Activated CD4-positive, alpha-beta T cell treated with anti-CD3 and anti-CD28 coated beads, Interleukin-2, Interleukin-4, amounts not matched to agents 100 ng/mL and 50 ng/mL, durations not matched to agents 16 hours and 8 hours (primary cell): ENCODE results near the gene SLMAP.
"Not testable (repeated sequence)": the region's sequence is repeated elsewhere in the genome, so short reads cannot be mapped to it uniquely, and the experiment has no call there.

ENCODE experiments used
- DNase-seq: peaks from one replicate; pipeline ENCODE4 v3.0.0-alpha.2; 2020; ENCODE audit warnings: low spot score

SLMAP gene

DNA sequence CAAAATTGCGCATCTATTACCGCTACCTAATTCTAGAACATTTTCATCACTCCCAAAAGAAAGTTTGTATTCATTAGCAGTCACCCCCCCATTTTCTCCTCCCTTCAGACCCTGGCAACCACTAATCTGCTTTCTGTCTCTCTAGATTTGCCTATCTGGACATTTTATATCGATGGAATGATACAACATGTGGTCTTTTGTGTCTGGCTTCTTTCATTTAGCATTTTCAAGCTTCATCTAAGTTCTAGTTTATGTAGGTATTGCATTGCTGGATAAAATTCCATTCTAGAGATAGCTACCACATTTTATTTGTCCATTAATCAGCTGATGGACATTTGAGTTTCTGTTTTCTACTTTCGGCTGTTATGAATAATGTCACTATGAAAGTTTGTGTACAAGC, 38.4 kb downstream of the SLMAP start:
- no peak for DNase-seq

DNA sequence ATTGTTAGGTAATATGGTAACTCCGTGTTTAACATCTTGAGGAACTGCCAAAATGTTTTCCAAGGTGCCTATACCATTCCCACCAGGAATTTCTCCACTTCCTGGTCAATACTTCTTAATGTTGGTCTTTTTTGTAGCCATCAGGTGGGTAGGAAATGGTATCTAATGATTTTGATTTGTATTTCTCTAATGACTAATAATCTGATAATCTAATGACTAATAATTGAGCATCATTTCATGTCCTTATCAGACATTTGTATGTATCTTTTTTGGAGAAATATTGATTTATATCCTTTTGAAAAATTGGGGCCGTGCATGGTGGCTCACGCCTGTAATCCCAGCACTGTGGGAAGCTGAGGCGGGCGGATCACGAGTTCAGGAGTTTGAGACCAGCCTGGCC, 38.8 kb downstream of the SLMAP start:
- no peak for DNase-seq

DNA sequence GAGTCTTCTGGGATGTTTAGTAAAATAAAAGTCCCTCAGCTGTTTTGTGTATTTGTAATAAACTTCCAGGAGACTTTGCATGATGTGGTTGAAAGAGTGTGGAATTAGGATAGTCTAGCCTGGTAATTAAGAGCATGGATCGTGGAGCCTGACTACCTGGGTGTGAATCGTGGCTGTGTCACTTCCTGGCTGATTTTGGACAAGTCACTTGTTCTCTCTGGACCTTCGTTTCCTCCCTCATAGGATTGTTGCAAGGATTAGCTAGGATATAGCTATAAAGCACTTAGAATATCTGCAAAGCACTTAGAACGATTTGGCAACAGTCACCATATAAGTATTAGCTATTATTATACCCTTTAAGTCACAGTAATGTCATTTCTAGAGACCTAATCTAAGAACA, 40.2 kb downstream of the SLMAP start:
- DNase-seq = no peak

DNA sequence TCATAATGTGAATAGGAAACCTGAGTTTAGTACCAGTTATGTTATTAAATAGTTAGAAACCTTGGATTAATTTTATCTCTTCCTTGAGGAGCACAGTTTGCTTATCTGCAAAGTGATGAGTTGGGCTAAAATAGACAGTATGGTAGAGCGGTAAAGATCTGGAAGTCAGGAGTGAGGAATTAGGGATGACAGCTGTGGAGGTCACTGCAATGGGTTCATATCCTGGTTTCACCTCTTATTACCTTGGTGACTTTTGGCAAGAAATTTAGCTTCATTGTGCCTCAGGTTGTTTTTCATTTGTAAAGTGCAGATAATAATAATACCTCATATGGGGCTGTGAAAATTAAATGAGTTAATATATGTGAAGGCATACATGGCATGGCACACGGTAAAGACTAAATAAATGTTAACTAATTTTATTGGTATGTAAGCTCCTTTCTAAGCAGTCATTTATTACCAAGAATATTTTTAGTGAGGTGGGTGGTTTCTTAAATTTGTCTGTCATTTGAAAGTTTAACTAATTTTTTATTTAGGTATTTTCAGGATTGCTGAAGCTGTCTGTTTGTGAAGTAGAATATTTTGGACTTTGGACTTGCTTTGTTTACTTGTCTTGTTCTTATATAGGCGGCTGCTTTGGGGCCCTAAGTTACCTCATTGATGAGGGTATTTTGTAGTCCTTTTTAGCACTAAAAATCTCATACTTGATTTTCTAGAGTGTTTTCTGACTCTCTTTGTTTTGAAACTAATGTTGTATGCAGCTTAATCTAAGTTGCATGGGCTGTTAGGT, 41.8 kb downstream of the SLMAP start:
- DNase-seq = no peak

DNA sequence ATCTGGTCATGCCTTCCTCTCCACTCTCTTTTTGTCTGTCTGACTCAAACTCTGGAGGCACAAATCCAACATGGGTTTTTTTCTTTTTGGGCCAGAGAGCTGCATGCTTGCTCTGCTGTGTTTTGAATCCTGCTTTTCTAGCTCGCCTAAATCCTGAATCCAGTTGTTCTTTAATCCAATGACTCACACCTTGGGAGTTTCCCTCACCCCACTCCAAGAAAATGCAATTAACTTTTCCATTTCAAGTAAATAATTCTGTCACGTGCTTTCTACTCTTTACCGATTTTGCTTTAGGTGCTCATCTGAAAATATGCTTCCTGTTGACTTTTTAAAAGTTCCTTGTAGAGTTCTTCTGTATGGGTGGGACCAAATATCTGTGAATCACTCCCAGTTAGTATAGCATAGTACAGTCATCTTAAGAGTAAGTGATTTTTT, 47.6 kb downstream of the SLMAP start:
- peak; percentile 27 for DNase-seq

DNA sequence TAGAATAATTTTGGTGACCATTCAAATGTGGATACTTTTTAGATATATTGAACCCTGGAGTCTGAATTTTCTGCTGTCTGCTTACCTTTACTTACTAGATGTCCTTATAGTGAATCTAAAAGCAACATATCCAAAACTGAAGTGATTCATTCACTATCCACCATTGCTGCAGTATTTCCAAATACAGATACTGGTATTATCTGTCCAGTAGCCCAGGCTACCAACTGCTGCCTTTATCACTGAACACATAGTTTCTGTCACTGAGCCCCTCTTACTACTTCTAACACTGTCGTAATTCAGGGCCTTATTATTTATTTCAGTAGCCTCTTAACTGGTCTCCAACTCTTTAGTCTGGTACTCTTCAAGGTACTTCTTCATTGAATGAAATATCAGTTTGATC, 49.2 kb downstream of the SLMAP start:
- DNase-seq = no peak

DNA sequence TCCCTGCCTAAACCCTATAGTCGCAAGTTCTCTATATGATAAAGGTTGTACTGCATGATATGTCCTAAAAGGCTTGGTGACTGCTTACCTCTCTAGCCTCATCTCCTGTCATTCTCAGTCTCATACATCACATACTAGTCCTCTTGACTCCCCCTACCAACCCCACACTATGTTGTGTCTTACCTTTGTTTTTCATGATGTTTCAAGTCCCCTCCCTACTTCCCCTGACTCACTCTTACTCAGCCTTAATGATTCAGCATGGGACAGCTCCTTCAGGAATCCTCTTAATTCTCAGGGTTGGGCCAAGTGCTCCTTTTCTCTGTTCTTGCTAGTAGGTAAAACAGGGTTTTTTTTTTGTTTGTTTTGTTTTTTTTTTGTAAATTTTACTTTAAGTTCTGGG, 49.6 kb downstream of the SLMAP start:
- no peak for DNase-seq

DNA sequence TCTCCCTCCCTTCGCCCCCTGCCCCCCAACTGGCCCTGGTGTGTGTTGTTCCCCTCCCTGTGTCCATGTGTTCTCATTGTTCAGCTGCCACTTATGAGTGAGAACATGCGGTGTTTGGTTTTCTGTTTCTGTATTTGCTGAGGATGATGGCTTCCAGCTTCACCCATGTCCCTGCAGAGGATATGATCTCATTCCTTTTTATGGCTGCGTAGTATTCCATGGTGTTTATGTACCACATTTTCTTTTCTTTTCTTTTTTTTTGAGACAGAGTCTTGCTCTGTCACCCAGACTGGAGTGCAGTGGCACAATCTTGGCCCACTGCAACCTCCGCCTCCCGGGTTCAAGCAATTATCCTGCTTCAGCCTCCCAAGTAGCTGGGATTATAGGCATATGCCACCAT, 50.1 kb downstream of the SLMAP start:
- DNase-seq = not testable (repeated sequence)

DNA sequence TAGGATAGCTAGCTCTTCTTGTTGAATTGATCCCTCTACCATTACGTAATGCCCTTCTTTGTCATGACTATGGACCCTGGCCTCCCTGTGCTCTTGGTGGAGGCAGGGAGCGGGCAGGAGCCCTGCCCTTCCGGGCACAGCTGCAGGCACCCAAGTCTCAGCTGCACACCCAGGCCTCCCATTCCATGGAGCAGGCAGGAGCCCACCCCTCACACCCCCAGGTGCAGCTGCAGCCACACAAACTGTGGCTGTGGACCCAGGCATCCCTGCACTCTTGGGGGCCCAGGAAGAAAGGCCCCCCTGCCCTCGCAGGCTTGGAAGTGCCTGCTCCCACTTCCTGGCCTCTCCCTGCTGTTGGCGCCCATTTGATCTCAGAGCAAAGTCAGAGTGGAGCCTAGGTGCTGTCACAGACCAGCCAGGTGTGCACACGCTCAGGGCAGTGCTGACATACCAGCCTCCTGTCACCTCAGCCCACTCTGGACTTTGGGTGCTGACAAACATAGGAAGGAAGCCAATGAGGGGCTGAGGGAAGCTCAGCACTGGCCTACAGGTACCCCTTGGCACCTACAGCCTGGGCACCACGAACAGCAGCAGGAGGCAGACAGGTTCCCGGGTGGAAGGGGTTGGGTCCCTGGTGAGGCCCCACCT, 53.0 kb downstream of the SLMAP start:
- no peak for DNase-seq

DNA sequence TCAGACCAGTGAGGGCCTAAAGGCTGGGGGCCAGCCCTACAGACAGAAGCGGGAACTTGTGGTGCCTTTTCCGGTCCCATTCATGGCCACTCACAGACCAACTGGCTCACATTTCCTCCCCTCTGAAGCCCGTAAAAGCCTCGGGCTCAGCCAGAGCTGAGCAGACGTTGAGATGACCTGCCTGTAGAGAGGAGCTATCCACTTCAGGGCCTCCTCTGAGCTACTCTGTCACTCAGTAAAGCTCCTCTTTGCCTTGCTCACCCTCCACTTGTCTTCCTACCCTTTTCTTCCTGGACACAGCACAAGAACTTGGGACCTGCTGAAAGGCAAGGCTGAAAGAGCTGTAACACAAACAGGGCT, 53.5 kb downstream of the SLMAP start:
- no peak for DNase-seq

DNA sequence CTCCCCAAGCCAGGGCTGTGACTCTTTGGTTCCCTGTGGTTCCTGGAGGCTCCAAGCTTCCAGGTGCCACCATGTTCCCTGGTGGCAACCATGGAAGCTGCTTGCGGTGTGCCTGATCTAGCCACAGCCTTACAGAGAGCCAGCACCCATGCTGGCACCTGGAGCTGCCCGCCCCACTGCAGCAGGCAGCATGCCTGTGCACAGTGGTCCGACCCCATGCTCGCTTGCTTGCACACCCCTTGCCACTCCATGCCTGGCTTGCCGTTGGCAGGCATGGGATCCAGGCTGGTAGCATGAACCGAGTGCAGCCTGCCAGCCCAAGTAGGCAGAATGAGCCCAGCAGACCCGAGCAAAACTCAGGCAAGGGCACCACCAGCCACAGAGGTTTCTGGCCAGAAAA, 53.9 kb downstream of the SLMAP start:
- no peak for DNase-seq

DNA sequence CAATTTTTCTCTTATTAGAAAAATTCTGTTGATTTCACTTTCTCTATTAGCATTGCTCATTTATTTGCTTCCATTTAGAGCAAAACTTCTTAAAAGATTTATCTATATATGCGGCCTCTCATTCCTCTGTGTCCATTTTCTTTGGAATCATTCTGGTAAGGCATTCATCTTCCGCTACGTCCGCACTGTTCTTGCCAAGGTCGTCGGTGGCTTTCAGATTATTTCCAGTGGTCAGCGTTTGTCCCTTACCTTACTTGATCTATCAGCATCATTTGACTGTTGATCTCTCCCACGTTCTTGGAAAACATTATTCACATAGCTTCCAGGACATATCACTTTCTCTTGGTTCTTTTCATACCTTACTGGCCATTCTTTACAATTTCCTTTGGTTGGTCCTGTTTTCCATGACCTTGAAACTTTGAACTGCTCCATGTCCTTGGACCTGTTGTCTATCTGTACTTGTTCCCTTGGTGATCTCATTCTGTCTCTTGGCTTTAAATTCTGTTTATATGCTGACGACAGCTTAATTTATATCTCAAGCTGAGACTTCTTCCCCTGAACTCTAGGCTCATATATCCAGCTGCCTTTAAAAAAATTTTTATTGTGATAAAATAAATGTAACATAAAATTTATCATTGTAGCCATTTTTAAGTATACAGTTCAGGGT, 54.5 kb downstream of the SLMAP start:
- no peak for DNase-seq

DNA sequence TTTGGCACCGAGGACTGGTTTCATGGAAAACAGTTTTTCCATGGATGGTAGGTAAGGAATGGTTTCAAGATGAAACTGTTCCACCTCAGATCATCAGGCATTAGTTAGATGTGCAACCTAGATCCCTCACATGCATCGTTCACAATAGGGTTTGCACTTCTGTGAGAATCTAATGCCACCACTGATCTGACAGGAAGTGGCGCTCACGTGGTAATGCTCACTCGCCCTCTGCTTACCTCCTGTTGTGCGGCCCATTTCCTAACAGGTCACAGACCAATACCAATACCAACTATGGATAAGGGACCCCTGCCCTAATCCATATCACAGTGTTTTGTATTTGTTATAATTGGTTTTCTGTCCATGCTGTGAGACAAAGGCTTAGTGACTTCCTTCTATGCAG, 58.9 kb downstream of the SLMAP start:
- peak; percentile 28 for DNase-seq

DNA sequence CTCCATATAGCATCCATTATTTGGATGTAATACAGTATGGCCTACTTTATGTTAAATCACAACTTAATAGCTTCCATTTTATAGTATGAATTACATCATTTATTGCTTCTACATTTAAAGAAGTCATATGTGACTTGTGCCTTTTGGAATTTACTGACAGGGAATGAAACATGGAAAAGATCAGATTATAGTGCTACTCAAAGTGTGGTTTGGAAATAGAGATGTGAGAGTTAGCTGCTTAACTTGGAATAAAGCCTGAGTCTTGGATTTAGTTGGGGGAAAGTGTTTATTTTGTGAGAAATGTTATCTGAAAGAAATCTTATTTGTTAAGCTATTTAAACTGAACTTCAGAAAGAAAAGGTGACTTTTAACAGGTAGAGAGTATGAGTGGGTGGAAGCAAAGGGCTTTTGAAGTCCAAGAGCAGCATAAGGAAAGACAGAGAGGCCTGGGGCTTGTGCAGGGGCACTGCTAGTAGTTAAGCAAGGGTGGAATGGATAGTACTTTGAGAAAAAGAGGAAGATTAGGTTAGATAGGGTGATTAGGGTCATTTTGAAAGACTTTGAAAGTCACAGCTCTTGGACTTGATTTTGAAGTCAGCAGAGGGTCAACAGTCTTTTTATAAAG, 60.5 kb downstream of the SLMAP start:
- DNase-seq = no peak

DNA sequence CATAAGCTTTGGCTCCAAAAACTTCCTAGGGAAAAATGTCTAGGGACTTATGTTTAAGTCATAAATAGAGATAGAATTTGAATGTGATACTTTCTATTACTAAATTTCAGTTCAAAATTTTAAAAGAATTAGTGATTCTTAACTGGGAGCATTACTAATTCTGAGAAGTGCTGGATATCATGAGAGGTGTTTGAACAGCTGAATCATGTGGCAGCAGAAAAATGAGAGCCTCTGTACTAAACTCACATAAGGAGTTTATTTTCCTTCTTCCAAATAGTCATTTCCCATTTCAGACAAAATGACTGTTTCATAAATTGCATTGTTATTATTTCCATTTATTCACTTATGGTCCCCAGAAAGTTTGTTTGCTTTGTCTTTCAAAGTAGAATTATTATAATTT, 62.7 kb downstream of the SLMAP start:
- no peak for DNase-seq

DNA sequence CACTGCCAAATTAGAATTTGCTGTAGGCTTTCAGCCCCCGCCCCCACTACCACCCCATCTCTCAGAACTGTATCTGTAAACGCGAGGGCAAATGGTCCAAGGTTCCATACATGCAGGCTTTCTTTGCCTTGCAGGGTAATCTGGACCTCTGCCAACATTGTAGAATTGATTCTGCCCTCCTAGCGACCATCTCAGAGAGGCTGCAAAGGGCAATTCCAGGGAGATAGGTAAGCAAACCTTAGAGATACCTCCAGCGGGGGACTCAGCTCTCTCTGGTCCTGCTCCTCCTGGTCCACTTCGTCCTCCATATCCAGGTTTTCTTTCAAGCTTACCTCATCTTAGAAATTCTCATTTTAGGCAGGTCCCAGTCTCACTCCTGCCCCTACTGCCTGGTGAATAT, 64.4 kb downstream of the SLMAP start:
- no peak for DNase-seq

DNA sequence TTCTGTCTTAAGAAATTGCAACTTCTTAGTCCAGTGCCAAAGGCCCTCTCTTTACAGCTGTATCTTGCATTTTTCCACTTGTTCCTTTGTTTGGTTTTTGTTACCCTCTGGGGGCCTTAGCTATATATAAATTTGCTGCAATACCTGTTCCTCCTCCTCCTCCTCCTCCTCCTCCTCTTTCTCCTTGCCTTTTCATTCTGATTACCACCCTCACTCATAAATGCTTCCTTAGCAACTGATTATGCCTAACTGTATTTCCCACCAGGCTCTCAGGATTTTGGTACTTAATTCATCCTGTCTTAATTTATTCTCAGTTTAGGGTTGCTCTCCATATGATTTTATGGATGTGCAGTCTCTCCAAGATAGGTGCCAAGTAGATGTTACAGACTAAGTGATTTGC, 65.7 kb downstream of the SLMAP start:
- no peak for DNase-seq

DNA sequence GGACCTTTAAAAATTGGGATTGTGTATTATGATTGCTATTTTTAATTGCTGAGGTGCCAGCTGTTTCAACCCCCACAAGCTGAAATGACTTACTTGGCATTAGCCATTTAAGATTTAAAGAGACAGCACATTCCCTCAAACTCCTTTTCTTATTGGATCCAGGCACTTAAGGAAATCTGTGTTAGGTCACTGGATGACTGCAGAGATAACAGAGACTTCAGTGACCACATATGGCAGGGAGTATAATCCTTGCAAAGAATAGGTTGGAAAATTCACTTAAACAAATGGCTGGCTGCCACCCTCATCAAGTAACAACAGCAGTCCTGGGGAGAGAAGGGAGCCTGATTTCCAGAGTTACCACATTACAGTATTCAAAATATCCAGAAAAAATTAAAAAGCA, 66.6 kb downstream of the SLMAP start:
- DNase-seq = no peak

DNA sequence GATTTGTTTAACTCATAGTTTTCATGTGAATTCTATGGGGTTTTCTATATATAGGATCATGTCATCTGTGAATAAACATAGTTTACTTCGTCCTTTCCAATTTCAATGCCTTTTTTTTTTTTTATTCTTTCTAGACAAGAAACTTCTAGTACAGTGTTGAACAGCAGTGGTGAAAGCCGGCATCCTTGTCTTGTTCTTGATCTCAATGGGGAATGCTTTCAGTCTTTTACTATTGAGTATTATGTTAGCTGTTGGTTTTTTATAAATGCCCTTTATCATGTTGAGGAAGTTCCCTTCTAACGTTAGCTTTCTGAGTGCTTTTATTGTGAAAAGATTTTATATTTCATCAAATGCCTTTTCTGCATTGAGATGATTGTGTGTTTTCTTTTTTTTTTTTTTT, 69.0 kb downstream of the SLMAP start:
- no peak for DNase-seq

DNA sequence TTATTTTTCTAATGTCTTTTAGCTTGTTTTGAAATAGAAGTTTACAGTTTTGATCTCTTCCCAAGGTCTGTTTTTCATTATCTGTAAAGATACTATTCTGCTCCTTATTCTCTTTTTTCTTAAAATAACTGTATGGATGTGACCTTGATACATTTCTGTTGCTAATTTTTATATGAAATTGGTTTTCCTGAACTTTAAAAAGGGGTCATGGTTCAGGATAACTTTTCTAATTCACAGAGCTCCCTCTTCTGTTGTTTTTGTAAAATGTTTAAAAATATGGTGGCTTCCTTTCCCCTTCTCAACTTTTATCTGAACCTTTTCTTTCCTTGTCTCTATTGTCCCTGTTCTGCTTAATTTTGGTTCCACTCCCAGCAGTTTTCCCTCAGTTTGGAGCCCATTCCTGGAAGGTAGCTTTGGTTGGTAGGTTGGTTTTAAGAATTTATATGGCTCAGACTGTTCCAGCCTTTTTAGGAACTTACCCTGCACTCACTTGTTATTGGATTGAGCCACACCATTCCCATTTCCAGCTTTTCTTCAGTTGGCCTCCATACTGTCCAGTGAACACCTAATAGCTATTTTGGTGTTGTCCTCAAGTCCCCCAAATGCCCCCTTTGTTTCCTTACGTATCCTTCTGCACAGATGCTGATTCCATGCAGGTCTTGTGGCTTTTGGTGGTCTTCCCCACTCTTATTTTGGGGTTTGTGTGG, 70.3 kb downstream of the SLMAP start:
- no peak for DNase-seq

DNA sequence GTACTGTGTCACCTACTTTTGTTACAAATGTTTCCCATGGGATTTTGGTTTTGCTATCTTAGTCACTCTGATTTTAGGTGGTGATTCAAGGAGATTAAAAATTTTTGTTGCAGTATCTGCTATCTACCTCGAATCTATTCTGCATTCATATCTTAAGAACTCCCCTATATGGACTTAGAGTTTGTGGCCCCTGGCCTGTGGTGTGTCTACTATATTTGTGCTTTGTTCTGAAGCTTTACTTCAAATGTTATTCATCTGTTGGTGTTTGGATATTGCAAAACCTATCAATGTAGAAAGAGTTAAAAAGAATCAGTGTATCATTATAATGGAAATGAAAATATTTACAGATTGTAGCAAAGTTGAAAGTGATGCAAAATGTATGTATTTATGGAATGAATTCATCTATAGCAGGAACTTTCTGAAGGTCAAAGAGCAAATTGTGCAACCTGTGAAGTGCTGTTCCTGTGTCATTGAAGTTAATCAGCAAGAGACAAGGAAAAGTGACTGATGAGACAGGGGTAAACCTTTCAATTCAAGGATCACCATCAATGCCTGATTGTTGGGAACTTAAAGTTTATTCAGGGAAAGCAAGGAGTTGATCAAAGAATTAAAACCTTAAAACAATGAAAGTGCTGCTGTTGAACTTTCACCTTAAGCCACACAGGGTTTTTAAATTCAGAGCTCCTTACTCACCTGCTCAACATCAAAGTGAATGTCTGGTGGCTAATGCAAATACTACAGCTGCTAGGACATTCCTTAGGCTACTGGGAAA, 71.0 kb downstream of the SLMAP start:
- DNase-seq = no peak

DNA sequence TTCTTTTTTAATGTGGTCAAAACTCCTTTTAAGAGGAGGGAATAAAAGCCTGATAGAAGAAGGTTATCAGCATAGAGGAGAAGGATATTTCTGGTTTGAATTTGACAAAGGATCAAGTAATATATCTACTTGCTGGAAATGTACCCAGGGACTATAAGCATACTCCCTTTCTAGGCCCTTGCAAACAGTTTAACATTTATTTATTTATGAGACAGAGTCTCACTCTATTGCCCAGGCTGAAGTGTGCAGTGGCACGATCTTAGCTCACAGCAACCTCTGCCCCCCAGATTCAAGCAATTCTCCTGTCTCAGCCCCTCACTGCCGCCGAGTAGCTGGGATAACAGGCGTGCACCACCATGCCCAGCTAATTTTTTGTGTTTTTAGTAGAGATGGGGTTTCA, 71.6 kb downstream of the SLMAP start:
- DNase-seq = no peak
